HUES48 (cell line): ENCODE results near the gene NPB.
A peak's percentile ranks its signal among the peaks of the same experiment; 100 is the strongest.

ENCODE experiments used
- H3K27ac ChIP-seq: one replicate; pipeline ENCODE4 v1.7.0; 2013; ENCODE audit warnings: low read depth, low read length, inconsistent platforms
- H3K27me3 ChIP-seq: 2 replicates; pipeline ENCODE4 v1.6.1; 2013; ENCODE audit warnings: mild to moderate bottlenecking, low read length; ENCODE audit not compliant: control insufficient read depth, insufficient read depth
- H3K36me3 ChIP-seq: 2 replicates; pipeline ENCODE4 v1.6.1; 2013; ENCODE audit warnings: low read length; ENCODE audit not compliant: control insufficient read depth, insufficient read depth
- H3K4me1 ChIP-seq: 2 replicates; pipeline ENCODE4 v1.6.1; 2013; ENCODE audit warnings: mild to moderate bottlenecking, low read length; ENCODE audit not compliant: control insufficient read depth, insufficient read depth
- H3K4me3 ChIP-seq: 2 replicates; pipeline ENCODE4 v1.5.1; 2013; ENCODE audit warnings: mild to moderate bottlenecking, low read depth, low read length
- H3K9ac ChIP-seq: 2 replicates; pipeline ENCODE4 v1.6.1; 2013; ENCODE audit warnings: mild to moderate bottlenecking, low read depth, low read length, moderate library complexity
- H3K9me3 ChIP-seq: 2 replicates; pipeline ENCODE4 v1.6.1; 2013; ENCODE audit warnings: low read length; ENCODE audit not compliant: control insufficient read depth, insufficient read depth

Gene NPB

DNA sequence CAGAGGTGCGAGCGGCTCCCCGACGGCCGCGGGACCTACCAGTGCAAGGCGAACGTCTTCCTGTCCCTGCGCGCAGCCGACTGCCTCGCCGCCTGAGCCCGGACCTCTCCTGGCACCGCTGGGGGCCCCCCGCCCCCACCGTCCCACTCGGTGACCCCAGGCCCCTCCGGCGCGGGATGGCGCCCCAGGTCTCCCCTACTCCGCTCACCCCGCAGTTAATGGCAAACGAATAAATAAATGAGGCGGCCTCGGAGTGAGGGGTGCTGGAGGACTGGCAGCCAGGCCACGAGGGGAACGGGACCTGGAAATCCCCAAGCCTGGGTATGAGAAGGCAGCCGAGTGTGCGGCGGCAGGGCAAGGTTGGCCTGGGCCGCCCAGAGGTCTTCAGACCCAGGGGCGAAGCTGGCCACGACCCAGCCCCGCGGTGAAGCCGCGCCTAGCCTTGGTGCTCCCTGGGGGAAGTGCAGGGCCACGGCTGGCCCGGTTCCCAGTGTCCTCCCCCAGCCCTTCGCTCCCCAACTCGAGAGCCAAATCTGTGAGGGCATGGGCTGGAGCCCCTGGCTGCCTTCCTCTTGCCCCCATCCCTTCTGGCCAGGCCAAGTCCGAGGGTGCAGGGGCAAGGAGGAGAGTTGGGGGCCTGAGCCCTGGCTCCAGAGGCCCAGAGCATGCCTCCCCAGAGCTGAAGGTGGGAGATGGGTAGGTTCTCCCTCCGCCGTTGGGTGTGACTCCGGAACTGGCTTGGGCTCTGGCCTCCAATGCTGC, 796 bp downstream of the NPB start:
- Histone ChIP-seq H3K9ac (no peak overlapping the region), H3K4me1 (no peaks in the 10 kb centered on the region), H3K4me3 (peak overlapping the region; percentile 54; the same call in 1 of the 2 replicates), H3K27me3 (peaks cover 24% of the 10 kb centered on the region), H3K9me3 (no peaks in the 10 kb centered on the region), H3K36me3 (peaks cover 30% of the 10 kb centered on the region), H3K27ac (no peak overlapping the region)

DNA sequence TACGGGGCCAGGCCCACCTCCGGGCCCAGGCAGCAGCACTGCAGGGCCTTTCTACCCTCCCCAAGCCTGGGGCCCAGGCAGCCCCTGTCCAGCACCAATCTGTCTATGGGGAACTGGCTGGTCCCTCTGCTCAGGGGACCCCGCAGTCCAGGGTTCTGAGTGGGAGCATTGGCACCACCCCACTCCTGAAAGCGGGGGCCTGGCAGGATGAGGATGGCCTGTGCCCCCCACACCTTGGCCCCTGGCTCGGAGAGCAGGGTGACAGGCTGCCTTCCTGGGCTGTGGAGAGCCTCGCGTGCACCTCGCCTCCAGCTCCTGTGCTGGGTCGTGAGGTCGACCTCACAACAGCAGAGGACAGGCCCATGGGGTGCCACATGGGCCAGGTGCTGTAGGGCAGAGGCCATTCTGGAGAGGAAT, 1.4 kb downstream of the NPB start:
- H3K4me1 ChIP-seq: no peaks in the 10 kb centered on the region
- H3K9me3 ChIP-seq: no peaks in the 10 kb centered on the region
- H3K9ac ChIP-seq: no peak overlapping the region
- peaks cover 24% of the 10 kb centered on the region for H3K27me3 ChIP-seq
- no peak overlapping the region for H3K4me3 ChIP-seq
- H3K27ac ChIP-seq: no peak overlapping the region
- peaks cover 29% of the 10 kb centered on the region for H3K36me3 ChIP-seq

DNA sequence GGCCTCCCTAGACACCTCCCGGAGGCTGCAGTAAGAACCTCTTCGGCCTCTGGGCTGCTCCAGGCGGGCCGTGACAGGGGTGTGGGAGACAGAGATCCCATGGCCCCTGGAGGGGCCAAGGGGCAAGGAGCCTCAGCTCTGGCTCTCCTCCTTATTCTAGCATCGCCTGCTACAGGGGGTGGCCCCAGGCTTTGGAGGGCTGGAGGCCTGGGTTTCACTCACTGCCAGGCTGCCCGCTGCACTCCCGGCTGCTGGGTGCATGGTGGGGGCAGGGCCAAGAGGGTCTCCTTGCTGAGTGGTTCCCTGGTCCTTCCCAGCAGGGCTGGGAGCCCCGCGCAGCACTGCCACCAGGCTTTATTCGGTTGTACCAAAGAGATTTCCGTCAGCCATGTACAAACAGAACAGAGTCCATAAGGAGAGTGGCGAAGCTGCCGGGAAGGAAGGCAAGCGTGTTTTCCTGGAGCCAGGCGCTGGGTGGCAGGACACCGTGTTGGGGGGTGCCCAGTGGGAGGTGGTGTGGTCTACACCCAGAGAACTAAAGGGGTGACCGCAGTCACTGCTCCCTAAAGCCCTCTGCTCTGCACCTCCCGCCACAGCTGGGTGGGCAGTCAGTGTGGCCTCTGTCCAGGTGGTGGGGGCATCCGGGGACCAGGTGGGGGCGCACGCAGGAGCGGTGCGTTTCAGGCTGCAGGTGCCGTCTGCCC, 2.0 kb downstream of the NPB start:
- no peaks in the 10 kb centered on the region for H3K4me1 ChIP-seq
- peaks cover 24% of the 10 kb centered on the region for H3K27me3 ChIP-seq
- H3K4me3 ChIP-seq: no peak overlapping the region
- no peak overlapping the region for H3K27ac ChIP-seq
- H3K9me3 ChIP-seq: no peaks in the 10 kb centered on the region
- peaks cover 25% of the 10 kb centered on the region for H3K36me3 ChIP-seq
- no peak overlapping the region for H3K9ac ChIP-seq

DNA sequence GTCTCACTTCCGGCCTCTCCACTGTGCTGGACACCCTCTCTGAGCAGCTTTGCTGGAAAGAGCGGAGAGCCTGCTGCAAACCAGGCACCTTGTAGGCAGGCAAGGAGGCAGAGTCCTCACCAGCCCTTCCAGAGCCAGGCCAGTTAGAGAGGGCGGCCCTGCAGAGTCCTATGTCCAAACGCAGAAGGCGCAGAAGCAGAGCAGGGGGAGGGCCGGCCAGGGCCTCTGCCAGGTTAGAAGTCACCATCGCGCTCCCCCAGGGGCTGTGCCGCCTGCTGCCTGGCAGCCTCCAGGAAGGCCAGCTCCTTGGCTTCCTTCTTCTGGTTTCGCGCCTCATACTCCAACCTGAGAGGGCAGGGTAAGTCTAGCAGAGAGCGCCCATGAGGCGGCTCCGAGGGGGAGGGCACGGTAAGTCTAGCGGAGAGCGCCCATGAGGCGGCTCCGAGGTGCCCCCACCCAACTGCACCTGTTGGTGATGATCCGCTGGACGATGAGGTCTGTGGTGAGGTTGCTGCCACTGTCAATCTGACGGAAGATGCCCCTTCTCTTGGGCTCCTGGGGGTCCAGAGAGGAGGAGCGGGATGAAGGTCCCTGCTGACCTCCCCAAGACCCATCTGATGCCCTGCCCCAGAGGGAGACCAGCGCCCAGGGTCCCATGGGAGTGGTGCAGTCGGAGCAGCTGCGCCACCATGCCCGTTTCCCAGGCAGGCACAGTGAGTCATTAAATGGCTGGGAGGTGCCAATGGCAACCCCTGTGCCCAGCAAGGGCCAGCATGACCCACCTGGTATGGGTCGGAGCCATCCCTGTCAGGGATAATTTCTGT, 2.8 kb downstream of the NPB start:
- Histone ChIP-seq H3K36me3 (peaks cover 17% of the 10 kb centered on the region), H3K4me3 (no peak overlapping the region), H3K9me3 (no peaks in the 10 kb centered on the region), H3K27ac (no peak overlapping the region), H3K9ac (no peak overlapping the region), H3K27me3 (peaks cover 24% of the 10 kb centered on the region), H3K4me1 (no peaks in the 10 kb centered on the region)

DNA sequence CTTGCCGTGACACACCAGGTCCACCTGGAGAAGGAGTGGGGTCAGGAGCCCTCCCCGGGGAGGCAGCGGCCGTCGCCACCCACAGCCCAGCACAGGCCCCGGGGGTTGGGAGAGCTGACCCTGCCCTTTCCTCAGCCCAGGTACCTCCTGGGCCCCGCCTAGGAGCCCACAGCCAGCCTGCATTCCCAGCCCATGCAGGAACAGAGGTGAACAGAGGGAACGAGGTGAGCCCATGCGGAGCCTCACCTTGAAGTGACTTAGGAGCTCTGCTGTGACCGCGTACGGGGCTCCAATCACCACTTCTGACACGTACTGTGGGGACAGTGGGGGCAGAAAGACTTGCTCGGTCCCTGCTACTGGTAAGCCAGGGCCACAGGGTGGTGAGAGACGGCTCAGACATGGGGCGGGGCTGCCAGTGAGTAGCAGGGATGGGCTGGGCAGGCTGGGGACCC, 3.4 kb downstream of the NPB start:
- Histone ChIP-seq H3K27me3 (peaks cover 24% of the 10 kb centered on the region), H3K4me3 (no peak overlapping the region), H3K4me1 (0 out of 2 replicates have a peak, but pooled peaks cover 4% of the 10 kb centered on the region), H3K9me3 (no peaks in the 10 kb centered on the region), H3K36me3 (peaks cover 11% of the 10 kb centered on the region), H3K9ac (no peak overlapping the region), H3K27ac (no peak overlapping the region)

DNA sequence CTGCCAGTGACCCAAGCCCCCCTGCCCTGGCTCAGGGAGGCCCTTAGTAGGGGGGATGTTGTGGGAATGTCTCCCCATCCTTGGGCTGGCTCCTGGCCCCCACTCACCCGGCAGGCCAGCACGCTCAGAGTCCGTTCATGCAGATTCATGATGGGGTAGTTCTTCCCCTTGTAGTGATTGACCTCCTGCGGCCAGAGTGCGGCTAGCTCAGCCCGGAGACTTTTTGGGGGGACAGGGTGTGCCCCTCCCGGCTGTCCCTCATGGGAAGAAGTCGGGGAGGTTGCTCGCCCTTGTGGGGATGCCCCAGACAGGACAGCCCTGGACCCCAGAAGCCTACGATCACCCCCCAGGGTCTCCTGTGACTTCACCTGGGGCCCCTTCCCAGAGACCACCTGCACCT, 4.0 kb downstream of the NPB start:
- Histone ChIP-seq H3K4me1 (0 out of 2 replicates have a peak, but pooled peaks cover 4% of the 10 kb centered on the region), H3K27ac (no peak overlapping the region), H3K4me3 (no peak overlapping the region), H3K27me3 (peaks cover 20% of the 10 kb centered on the region), H3K36me3 (peaks cover 11% of the 10 kb centered on the region), H3K9ac (no peak overlapping the region), H3K9me3 (no peaks in the 10 kb centered on the region)

DNA sequence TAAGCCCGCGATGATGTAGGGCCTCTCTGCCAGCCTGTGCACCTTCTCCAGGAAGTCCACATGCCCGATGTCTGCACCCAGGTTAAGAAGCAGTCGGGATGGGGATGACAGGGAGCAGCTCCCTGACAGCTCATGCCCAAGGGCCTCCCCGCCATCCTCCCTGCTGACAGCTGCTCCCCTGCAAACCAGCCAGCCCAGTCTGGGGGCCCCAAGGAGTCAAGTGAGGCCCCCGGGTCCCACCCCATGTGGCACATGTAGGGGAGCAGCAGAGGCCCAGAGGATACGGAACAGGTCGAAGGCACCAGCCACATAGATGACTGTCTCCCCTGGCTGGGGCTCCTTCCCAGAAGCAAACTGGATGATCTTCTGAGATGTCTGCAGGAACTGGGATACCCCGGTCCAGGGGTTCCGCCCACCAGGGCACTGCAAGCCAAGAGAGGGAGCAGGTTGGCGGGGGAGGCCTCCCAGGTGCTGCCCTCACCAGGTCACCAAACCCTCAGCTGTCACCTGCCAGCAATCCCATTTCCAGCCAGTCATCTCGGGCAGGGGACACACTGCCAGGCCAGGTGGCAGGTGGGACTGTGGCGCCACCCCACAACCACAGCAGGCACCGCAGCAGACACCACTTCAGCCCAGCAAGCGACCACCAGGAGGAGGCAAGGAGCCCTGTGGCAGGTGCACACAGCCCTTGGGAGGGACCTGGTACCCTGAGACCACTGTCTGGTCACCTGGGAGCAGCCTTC, 4.6 kb downstream of the NPB start:
- no peak overlapping the region for H3K9ac ChIP-seq
- H3K27ac ChIP-seq: no peak overlapping the region
- no peaks in the 10 kb centered on the region for H3K9me3 ChIP-seq
- H3K27me3 ChIP-seq: peaks cover 14% of the 10 kb centered on the region
- 0 out of 2 replicates have a peak, but pooled peaks cover 4% of the 10 kb centered on the region for H3K4me1 ChIP-seq
- H3K36me3 ChIP-seq: peaks cover 11% of the 10 kb centered on the region
- no peak overlapping the region for H3K4me3 ChIP-seq

DNA sequence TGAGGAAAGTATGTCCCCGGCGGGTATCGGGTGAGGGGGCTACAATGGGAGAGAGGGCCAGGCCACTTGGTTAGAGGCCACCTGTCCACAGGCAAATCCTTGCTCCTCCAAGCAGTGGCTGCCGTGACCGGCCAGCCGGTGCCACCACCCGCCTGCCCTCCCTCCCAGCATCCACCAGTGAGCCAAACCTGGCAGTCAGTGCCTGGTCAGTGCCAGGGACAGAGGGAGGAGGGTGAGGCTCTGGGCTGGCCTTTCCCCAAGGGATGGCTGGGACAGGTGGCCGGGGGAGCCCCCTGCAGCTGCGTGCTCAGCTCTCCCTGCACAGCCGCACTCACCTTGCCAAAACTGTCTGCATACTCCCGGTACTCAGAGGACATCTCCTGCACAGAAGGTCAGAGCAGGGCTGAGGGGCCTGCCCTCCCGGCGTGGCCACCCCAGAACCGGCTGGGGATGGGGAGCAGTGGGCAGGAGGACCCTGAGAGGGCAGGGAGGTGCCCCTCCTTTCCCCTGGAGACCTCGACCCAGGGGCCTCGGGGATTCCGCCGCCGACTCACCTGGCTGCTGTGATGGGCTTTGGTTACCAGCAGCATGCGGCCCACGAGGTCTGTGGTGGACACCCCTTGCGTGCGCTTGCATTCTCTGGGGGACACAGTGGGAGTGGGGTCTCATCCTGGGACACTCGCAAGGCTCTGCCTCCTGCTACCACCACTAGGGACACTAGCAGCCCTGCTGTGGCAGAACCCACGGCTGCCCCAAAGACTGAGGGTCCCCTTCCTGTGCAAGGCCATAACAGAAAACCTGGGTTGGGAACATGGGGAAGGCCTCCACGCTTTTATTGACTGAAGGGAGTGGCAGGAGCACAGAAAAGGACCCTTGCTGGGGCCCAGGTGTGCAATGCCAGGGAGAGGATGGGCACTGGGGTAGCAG, 5.4 kb downstream of the NPB start:
- Histone ChIP-seq H3K4me3 (no peak overlapping the region), H3K27ac (no peak overlapping the region), H3K9ac (no peak overlapping the region), H3K9me3 (no peaks in the 10 kb centered on the region), H3K36me3 (peaks cover 14% of the 10 kb centered on the region), H3K27me3 (peaks cover 7% of the 10 kb centered on the region), H3K4me1 (0 out of 2 replicates have a peak, but pooled peaks cover 4% of the 10 kb centered on the region)

DNA sequence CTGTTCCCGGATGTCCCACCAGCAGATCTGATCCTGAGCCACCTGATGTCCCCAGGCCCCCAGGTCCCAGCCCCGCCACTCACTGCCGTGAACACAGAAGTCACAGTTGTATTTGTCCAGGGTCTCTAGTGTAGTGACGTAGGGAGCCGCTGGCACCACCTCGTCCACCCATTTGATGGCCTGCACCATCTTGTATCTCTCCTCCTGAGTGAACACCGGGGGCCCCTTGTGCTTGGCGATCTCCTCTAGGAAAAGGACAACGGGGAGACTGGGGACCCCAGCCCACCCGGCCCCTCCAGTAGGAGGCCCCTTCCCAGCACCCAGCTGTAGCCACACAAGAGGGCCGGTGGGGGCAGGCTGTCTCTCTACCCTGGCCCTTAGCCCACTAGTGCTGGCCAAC, 6.8 kb downstream of the NPB start:
- Histone ChIP-seq H3K27me3 (no peaks in the 10 kb centered on the region), H3K9me3 (no peaks in the 10 kb centered on the region), H3K4me3 (no peak overlapping the region), H3K9ac (no peak overlapping the region), H3K36me3 (peaks cover 28% of the 10 kb centered on the region), H3K4me1 (0 out of 2 replicates have a peak, but pooled peaks cover 4% of the 10 kb centered on the region), H3K27ac (no peak overlapping the region)
